ENCODE results near the gene PKNOX1. TPM values are rescaled to one million over a fixed set of nuclear protein-coding genes. Genes with fewer than 3 reads are reported as not detected.
"Not testable (repeated sequence)": the region's sequence is repeated elsewhere in the genome, so short reads cannot be mapped to it uniquely, and the experiment has no call there.

Gene PKNOX1
- total and polyA plus RNA-seq, 9 of the 15 experiments (the other 6 are each of a cell fraction or from before 2014, with no cell fraction given), result 8.8 to 25.9 (median 13.2) TPM

DNA sequence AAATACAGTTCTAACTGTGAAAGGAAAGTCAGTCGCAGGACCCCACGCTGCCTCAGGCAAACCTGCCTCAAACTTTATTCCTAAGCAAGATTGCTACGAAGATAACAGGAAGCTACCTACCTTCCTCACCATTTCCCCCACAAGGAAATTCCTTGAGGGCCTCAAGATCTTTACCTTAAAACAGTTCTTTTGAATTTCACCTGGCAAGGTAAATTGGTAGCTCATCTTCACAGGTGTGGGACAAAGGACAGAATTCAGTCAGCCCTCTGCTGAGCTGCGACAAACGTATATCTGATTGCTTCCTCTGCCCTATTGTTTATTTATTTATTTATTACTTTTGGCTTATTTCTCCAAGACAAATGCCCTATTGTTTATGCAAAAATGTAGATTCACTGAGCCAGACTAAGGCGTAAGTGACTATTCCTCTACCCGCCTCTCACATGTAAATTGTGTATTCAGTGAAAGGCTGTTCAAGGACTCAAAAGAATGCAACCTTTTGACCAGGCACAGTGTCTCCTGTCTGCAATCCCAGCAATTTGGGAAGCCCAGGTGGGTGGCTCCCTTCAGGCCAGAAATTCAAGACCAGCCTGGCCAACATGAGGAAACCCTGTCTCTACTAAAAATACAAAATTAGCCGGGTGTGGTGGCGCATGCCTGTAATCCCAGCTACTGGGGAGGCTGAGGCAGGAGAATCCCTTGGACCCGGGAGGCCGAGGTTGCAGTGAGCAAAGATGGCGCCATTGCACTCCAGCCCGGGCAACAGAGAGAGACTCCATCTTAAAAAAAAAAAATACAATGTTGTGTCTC is 17.3 kb upstream of the PKNOX1 start (continued):
- TF ChIP-seq, protein P1, sequence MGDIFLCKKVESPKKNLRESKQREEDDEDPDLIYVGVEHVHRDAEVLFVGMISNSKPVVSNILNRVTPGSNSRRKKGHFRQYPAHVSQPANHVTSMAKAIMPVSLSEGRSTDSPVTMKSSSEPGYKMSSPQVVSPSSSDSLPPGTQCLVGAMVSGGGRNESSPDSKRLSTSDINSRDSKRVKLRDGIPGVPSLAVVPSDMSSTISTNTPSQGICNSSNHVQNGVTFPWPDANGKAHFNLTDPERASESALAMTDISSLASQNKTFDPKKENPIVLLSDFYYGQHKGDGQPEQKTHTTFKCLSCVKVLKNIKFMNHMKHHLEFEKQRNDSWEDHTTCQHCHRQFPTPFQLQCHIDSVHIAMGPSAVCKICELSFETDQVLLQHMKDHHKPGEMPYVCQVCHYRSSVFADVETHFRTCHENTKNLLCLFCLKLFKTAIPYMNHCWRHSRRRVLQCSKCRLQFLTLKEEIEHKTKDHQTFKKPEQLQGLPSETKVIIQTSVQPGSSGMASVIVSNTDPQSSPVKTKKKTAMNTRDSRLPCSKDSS (IDR thresholded peaks at IDR 0.05; ENCODE audit: low read depth, partially characterized antibody), result no peak
- TF ChIP-seq, protein P2, sequence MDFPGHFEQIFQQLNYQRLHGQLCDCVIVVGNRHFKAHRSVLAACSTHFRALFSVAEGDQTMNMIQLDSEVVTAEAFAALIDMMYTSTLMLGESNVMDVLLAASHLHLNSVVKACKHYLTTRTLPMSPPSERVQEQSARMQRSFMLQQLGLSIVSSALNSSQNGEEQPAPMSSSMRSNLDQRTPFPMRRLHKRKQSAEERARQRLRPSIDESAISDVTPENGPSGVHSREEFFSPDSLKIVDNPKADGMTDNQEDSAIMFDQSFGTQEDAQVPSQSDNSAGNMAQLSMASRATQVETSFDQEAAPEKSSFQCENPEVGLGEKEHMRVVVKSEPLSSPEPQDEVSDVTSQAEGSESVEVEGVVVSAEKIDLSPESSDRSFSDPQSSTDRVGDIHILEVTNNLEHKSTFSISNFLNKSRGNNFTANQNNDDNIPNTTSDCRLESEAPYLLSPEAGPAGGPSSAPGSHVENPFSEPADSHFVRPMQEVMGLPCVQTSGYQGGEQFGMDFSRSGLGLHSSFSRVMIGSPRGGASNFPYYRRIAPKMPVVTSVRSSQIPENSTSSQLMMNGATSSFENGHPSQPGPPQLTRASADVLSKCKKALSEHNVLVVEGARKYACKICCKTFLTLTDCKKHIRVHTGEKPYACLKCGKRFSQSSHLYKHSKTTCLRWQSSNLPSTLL (IDR thresholded peaks at IDR 0.05), result no peak
- TF ChIP-seq ZNF785 (CRISPR knock-in tag; IDR thresholded peaks at IDR 0.05) (no peak), HDAC1 (IDR thresholded peaks at IDR 0.05) (no peak), NCOA1 (IDR thresholded peaks at IDR 0.05; ENCODE audit: low read depth) (no peak)

DNA sequence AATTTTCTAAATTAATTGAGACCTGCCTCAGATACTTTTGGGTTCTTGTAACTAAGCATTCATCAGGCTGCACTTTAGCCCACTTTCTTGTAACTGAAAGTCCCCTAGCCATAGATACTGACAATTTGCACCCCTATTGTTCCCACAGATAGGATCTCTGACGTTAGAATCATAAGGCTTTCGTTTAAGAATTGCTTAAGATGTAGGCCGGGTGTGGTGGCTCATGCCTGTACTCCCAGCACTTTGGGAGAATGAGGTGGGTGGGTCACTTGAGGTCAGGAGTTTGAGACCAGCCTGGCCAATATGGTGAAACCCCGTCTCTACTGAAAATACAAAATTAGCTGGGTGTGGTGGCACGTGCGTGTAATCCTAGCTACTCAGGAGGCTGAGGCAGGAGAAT is 16.2 kb upstream of the PKNOX1 start:
- H3K9me3 ChIP-seq (replicated peaks; ENCODE audit: control insufficient read depth, insufficient read depth, low read depth, low read length); H3K79me2 ChIP-seq (ENCODE audit: control insufficient read depth, insufficient read depth, low read length); H3K36me3 ChIP-seq (ENCODE audit: control insufficient read depth, insufficient read depth, low read length); H3K4me2 ChIP-seq (ENCODE audit: insufficient read depth, low read length); in situ Hi-C loops (cut with MboI); H2AFZ ChIP-seq (ENCODE audit: low read depth, low read length); H3K4me3 ChIP-seq; DNase-seq (ENCODE audit: extremely low read depth in 1 of 4, low spot score in 3 of 4); H3K27ac ChIP-seq (ENCODE audit: extremely low read depth, low read depth, low read length); H3K9me1 ChIP-seq (ENCODE audit: control insufficient read depth, insufficient read depth, low read length); H3K27me3 ChIP-seq (ENCODE audit: control insufficient read depth in 2 of 2, insufficient read depth in 2 of 2, low read length in 2 of 2); intact Hi-C loops (cut with micrococcal nuclease); H4K20me1 ChIP-seq (replicated peaks; ENCODE audit: control insufficient read depth, insufficient read depth, low read length); BruUV-seq (replicated peaks); ATAC-seq; H3K9ac ChIP-seq (ENCODE audit: insufficient read depth in 1 of 2, low read depth in 2 of 2, low read length in 2 of 2); FAIRE-seq; CTCF ChIA-PET (ENCODE audit: low intra/inter-chr PET ratio): not testable (repeated sequence)
- WGBS (ENCODE audit: insufficient coverage, low coverage, missing lambda C conversion rate), result 31% methylated on average over 6 of the region's 6 CpGs
- H3K4me1 ChIP-seq (replicated peaks in 1 of 2; ENCODE audit: control insufficient read depth in 2 of 2, insufficient read depth in 2 of 2, low read length in 2 of 2), result peaks cover 7 to 14% of the 10 kb centered on the region in 2 experiments; a peak in 4 of 5 replicates
- POLR2A ChIA-PET, result interaction anchor here (0.7 to 1.8 kb wide), 2 partner anchors 12 to 79 kb away, joined by 3 to 7 read pairs; no protein-coding TSS in a partner anchor
- peak; percentile 62 for TF ChIP-seq SOX6 (IDR thresholded peaks at IDR 0.05)
- peak; percentile 68 for TF ChIP-seq CEBPB (tag; IDR thresholded peaks at IDR 0.05)

Data from K562 (cell line).